ENCODE results near the gene STRN3.
"Not testable (repeated sequence)": the region's sequence is repeated elsewhere in the genome, so short reads cannot be mapped to it uniquely, and the experiment has no call there.

STRN3 gene, protein sequence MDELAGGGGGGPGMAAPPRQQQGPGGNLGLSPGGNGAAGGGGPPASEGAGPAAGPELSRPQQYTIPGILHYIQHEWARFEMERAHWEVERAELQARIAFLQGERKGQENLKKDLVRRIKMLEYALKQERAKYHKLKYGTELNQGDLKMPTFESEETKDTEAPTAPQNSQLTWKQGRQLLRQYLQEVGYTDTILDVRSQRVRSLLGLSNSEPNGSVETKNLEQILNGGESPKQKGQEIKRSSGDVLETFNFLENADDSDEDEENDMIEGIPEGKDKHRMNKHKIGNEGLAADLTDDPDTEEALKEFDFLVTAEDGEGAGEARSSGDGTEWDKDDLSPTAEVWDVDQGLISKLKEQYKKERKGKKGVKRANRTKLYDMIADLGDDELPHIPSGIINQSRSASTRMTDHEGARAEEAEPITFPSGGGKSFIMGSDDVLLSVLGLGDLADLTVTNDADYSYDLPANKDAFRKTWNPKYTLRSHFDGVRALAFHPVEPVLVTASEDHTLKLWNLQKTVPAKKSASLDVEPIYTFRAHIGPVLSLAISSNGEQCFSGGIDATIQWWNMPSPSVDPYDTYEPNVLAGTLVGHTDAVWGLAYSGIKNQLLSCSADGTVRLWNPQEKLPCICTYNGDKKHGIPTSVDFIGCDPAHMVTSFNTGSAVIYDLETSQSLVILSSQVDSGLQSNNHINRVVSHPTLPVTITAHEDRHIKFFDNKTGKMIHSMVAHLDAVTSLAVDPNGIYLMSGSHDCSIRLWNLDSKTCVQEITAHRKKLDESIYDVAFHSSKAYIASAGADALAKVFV

DNA sequence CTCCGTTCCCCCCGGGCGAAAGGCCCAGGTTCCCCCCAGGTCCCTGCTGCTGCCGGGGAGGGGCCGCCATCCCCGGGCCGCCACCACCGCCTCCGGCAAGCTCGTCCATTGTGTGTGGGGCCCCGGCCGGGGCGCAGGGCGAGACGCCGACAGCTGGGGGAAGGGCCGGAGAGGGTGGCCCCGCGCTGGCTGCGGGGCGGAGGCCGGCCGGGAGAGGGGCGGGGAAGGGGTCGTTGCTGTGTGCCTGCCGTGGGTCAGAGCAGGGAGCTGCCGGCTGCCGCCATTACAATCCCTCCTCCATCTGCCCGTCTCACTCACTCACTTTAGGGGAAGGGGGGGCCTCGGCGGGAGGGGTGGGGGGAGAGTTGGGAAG is at the start of gene STRN3:
STRN3 (minus strand) TSS at position 303 of the 373 bp plus-strand sequence; CDS start at position 109, 194 bp downstream.
- in situ Hi-C loops (cut with HindIII; ENCODE audit: low sequenced_read_pairs) = no loop called here

DNA sequence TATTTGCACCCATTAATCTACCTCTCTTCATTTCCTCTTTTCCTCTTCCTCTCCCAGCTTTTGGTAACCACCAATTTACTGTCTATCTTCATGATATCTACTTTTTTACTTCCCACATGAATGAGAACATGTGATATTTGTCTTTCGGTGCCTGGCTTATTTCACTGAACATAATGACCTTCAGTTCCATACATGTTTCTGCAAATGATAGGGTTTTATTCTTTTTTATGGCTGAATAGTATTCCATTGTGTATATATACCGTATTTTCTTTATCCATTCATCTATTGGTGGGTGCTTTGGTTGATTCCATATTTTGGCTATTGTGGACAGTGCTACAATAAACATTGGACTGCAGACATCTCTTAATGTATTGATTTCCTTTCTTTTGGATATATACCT is 49.0 kb upstream of the STRN3 start:
- in situ Hi-C loops (cut with HindIII; ENCODE audit: low sequenced_read_pairs) = no loop called here

DNA sequence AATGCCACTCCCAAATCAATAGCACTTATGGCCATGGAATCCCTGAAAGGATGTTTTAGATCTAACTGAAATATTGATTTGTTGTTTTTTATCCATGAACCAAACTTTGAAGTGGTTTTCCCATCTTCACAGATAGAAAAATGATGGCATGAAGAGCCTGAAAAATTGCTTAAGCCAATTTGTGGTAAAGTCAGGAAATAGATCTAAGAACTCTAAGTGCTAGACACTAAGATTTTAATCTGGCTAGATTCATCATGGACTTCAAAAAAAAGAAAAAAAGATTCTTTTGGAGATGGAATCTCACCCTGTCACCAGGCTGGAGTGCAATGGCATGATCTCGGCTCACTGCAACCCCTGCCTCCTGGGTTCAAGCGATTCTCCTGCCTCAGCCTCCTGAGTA is 45.0 kb upstream of the STRN3 start:
- in situ Hi-C loops (cut with HindIII; ENCODE audit: low sequenced_read_pairs) = no loop called here

DNA sequence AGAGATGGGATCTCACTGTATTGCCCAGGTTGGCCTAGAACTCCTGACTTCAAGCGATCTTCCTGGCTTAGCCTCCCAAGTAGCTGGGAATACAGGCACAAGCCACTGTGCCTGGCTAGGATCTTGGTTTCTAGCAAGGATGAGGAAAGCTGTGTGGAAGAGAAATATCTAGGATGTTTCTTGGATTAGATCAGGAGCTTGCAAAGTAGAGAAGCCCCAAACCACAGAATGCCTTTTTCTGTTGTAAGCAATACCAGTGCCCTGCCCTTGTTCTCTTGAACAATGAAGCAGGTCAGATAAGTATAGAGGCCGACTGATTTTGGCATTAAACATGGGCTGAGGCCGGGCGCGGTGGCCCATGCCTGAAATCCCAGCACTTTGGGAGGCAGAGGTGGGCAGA is 44.3 kb upstream of the STRN3 start:
- in situ Hi-C loops (cut with HindIII; ENCODE audit: low sequenced_read_pairs) = no loop called here

DNA sequence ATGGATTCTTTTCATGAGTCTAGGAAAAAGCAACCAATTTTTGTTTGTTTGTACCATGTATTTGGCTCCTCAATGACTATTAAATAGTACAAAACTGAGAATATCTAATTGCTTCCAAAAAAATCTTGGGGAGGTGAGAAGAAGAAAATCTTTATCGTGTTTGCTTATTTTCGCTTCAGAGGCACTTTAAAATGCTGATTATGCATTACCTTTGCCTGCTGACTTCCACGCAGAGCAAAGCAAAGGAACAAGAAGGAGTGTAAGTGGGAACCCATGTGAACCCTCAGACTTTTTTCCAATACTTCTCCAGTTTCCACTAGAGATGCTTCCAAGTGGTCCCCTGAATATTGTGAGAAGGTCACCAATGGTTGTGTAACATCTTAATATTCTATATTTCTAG is 43.2 kb upstream of the STRN3 start:
- in situ Hi-C loops (cut with HindIII; ENCODE audit: low sequenced_read_pairs) = no loop called here

DNA sequence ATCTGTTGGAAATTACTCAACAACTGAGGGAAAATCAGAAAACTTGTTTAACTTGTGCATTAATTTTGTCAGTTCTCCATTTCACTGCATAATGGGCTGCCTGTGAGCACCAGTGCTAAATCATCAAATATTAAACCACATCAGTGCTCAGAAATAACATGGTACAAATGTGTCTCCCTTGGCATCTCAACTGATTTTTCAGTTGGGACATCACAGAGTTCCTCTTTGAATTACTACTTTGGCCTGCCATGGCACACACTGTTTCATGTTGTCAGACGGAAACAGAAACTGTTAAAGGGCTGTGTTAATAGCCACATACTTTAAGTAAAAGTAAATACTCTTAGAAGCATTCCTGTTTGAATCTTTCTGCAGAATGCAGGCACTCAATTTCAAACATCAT is 42.1 kb upstream of the STRN3 start:
- in situ Hi-C loops (cut with HindIII; ENCODE audit: low sequenced_read_pairs) = no loop called here

DNA sequence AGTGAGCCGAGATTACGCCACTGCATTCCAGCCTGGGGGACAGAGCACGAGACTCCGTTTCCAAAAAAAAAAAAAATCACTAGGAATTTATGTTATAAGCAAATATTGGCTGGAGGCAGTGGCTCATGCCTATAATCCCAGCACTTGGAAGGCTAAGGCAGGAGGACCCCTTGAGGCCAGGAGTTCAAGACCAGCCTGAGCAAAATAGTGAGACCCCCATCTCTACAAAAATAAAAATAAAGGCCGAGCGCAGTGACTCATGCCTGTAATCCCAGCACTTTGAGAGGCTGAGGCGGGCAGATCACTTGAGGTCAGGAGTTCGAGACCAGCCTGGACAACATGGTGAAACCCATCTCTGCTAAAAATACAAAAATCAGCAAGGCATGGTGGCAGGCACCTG is 36.7 kb upstream of the STRN3 start:
- in situ Hi-C loops (cut with HindIII; ENCODE audit: low sequenced_read_pairs) = not testable (repeated sequence)

DNA sequence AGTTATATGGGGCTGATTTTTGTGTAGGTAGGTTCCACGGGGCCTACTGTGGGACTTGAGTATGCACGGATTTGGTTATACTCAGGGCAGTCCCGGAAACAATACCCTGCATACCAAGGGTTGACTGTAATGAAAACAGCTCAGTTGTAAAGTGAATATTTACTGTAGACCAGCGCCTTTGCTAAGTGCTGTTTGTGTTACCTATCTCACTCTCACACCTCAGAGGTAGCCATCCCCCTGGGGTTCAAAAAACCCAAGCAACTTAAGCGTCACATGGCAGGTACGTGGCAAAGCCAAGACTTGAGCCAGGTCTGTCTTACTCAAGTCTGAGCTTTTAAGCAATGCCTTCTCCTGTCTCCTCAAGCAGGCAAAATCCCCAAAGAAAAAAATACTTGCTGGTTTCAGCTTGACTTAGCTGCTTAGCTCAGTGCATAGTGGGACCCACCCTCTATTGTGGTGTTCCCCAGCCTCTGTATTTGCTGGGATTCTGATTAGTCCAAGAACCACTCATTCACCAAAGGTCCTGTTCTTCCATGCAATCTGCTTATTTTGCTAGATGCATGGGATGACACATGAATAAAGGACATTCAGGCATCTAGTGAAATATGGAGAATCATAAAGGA is 34.2 kb upstream of the STRN3 start:
- in situ Hi-C loops (cut with HindIII; ENCODE audit: low sequenced_read_pairs) = no loop called here

DNA sequence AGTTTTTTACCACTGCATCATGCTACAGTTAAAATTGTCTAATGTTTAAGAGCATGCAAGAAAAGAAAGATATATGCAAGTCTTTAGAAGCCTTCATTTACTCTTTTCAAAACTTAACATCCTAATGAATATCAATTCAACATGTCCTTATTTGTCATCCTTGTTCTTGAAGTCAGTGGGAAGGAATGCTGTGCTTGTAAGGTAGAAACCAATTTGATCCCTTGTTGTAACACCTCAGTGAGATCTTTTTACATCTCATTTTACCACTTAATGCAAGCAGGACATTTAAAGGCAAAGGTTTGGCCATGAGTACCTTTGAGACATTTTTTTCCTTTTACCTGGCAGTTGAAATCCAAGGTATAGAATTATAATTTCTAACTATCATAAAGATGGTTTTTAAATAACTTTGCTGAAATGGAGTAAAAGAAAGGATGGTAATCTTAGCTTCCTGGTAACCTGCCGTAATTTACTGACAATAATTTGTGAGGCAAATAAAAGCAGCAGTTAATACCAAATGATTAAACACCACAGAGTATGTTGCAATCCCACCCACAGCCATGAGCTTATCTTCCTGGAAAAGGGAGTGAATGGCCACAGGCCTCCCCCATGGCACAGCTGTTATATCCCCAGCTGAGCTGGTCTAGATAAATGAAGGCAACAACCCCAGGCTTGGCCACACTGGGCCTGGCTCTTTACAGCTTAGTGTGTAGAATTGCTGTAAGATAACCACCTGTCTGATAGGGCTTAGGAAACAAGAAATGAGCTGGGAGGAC is 33.2 kb upstream of the STRN3 start:
- in situ Hi-C loops (cut with HindIII; ENCODE audit: low sequenced_read_pairs) = no loop called here

DNA sequence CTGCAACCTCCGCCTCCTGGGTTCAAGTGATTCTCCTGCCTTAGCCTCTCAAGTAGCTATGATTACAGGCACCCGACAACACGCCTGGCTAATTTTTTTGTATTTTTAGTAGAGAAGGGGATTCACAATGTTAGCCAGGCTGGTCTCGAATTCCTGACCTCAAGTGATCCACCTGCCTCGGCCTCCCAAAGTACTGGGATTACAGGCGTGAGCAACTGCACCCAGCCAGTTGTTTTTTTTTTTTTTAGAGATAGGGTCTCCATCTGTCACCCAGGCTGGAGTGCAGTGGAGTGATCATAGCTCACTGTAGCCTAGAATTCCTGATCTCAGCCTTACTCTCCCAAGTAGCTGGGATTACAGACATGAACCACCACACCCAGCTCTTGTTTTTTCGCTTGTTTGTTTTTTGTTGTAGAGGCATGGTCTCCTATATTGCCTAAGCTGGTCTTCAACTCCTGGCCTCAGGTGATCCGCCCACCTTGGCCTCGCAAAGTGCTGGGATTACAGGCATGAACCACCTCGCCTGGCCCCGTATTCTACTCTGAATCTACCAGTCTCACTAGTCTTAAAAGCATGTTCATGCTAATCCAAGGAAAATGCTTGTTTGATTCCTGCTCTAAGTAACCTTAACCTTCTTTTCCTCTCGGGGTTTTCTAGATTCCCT is 31.7 kb upstream of the STRN3 start:
- in situ Hi-C loops (cut with HindIII; ENCODE audit: low sequenced_read_pairs) = no loop called here

DNA sequence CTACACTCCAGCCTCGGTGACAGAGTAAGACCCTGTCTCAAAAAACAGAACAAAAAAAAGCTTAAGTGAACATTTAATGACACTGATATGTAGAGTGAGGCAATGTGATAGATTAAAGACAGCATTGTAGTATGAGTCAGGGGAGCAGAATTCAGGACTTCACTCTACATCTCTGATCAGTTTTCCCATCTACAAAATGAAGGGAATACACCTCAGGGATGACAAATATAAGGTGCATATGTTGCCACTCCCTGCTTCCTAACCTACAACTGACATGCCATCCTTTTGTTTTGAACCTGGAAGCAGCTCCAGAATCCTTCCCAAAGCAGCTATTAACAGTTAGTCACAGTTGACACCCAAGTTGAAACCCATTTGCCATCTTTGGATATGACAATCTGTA is 30.9 kb upstream of the STRN3 start:
- in situ Hi-C loops (cut with HindIII; ENCODE audit: low sequenced_read_pairs) = no loop called here

DNA sequence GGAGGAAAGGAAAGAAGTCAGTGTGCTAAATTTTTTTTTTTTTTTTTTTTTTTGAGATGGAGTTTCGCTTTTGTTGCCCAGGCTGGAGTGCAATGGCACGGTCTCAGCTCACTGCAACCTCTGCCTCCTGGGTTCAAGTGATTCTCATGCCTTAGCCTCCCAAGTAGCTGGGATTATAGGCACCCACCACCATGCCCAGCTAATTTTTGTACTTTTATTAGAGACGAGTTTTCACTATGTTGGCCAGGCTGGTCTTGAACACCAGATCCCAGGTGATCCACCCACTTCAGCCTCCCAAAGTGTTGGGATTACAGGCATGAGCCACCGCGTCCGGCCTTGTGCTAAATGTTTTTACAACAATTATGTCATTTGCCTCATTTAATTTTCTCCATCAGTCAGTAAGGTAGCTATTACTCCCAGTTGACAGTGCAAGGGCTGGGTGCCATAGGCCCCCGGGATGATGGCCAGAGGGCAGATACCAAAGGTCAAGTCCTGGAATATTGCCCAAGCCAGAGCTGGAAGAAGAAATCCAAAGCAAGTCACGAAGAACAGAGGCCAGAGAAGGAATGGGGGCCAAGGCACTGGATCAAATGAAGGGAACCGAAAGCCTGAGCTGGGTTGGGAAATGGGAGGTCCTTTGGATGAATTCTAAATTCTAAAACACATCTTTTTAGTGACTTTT is 26.9 kb upstream of the STRN3 start:
- in situ Hi-C loops (cut with HindIII; ENCODE audit: low sequenced_read_pairs) = not testable (repeated sequence)

DNA sequence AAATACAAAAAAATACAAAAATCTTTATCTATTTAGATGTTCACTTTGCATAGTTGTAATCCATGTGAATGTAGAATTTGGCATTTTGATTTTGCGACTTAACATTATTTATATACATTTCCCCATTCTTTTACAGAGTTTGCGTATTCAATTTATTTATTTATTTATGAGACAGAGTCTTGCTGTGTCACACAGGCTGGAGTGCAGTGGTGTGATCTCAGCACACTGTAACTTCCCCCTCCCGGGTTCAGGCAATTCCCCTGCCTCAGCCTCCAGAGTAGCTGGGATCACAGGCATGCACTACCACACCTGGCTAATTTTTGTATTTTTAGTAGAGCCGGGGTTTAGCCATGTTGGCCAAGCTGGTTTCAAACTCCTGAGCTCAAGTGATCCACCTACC is 25.3 kb upstream of the STRN3 start:
- in situ Hi-C loops (cut with HindIII; ENCODE audit: low sequenced_read_pairs) = no loop called here

DNA sequence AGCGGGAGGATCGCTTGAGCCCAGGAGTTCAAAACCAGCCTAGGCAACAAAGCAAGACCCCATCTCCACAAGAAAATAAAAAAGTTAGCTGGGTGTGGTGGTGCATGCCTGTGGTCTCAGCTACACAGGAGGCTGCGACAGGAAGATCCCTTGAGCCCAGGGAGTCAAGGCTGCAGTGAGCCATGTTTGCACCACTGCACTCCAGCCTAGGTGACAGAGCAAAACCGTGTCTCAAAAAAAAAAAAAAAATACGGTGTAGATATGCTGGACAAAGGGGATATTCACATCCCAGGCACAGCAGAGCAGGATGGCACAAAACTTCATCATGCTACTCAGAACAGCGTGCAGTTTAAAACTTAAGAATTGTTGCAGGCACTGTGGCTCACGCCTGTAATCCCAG is 24.8 kb upstream of the STRN3 start:
- in situ Hi-C loops (cut with HindIII; ENCODE audit: low sequenced_read_pairs) = no loop called here

DNA sequence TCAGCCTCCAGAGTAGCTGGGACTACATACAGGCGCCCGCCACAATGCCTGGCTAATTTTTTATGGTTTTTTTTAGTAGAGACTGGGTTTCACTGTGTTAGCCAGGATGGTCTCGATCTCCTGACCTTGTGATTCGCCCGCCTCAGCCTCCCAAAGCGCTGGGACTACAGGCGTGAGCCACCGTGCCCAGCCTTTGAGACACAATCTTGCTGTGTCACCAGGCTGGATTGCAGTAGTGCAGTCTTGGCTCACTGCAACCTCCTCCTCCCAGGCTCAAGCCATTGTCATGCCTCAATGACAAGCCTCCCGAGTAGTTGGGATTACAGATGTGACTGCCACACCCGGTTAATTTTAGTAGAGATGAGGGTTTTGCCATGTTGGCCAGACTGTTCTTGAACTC is 21.3 kb upstream of the STRN3 start:
- in situ Hi-C loops (cut with HindIII; ENCODE audit: low sequenced_read_pairs) = no loop called here

DNA sequence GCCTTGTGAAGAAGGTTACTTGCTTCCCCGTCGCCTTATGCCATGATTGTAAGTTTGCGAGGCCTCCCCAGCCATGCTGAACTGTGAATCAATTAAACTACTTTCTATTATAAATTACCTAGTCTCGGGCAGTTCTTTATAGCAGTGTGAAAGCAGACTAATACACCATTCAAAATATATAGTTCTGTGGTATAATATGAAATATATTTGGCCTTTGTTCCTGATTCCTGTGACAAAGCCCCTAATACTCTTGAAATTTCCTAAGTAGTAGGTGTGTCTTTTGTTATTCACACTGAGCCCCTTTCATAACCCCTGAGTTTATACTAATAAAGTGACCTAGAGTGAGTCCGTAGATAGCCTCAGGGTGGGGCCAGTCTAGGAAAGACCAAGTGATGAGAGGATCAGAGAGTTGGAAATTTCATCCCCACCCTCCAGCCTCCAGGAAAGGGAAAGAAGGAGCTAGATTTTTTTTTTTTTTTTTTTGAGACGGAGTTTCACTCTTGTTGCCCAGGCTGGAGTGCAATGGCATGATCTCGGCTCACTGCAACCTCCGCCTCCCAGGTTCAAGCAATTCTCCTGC is 19.4 kb upstream of the STRN3 start:
- in situ Hi-C loops (cut with HindIII; ENCODE audit: low sequenced_read_pairs) = no loop called here

DNA sequence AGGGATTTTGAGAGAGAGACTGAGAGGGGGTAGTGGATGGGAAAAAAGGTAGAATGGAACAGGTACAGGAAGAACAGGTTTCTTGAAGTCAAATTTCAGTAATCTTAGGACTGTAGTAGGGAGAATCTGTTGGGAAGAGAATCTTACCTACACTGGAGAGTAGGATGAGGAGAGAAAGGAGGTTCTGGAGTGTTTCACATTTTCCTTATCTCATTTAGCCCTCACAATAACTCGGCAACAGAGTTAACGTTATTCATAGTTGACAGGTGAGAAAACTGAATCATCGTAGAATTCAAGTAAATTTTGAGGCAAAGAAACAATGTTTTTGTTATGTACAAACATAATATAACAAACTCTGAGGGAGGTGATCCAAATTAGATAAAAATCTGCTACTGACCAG is 17.2 kb upstream of the STRN3 start:
- in situ Hi-C loops (cut with HindIII; ENCODE audit: low sequenced_read_pairs) = no loop called here

DNA sequence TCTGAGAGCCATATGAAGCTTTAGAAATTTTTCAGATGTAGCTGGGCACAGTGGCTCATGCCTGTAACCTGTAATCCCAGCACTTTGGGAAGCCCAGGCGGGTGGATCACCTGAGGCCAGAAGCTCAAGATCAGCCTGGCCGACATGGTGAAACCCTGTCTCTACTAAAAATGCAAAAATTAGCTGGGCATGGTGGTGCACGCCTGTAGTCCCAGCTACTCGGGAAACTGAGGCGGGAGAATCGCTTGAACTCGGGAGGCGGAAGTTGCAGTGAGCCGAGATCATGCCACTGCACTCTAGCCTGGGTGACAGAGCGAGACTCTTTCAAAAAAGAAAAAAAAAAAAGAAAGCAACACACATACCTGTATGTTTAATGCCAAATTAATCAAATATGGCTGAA is 16.7 kb upstream of the STRN3 start:
- in situ Hi-C loops (cut with HindIII; ENCODE audit: low sequenced_read_pairs) = not testable (repeated sequence)

DNA sequence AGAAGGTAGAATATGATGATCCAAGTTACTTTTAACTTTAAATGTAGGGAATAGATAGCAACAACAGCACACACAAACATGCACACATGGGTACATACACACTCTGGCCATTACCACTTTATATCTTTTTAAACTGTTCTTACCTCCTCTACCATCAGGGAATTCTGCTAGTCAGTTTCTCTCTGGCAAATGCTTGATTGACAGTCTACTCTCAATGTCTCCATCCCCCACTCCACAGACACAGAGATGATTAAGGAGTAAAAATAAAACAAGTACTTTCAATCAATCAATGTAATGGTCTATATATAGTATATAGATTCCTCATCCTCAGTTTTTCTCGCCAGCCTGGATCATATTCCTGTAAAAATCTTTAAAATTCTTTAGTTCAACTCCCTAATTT is 16.1 kb upstream of the STRN3 start:
- in situ Hi-C loops (cut with HindIII; ENCODE audit: low sequenced_read_pairs) = no loop called here

Measured in DLD1 (cell line).